CD4-positive, alpha-beta T cell treated with Interleukin-6 at 100 ng/mL for 8 hours (primary cell): ENCODE results near the gene SELENOF.
"Not testable (repeated sequence)": the region's sequence is repeated elsewhere in the genome, so short reads cannot be mapped to it uniquely, and the experiment has no call there.

Experiments
- DNase-seq: peaks from one replicate; pipeline ENCODE4 v3.0.0-alpha.2; 2020; ENCODE audit warnings: mixed read lengths, low spot score

Gene SELENOF

GRCh38 chr1:86814118-86814517 is 99.8 kb downstream of the SELENOF start:
- not testable (repeated sequence) for DNase-seq
